ENCODE measurements around the gene FHIT. TPM values are rescaled to one million over a fixed set of nuclear protein-coding genes. Genes with fewer than 3 reads are reported as not detected.

FHIT gene
- total RNA-seq, 2 experiments from 2014 or later, result 7.6 to 7.9 TPM

GRCh38 chr3:59791774-59792308 lies 1459.4 kb downstream of the FHIT start:
- ChIA-PET CTCF (no interaction called here), POLR2A (no interaction called here)
- Mint-ChIP-seq H3K9me3 (no peaks in the 10 kb centered on the region), H3K36me3 (ENCODE audit: low read depth) (no peaks in the 10 kb centered on the region), H3K27me3 (no peaks in the 10 kb centered on the region), H3K4me1 (ENCODE audit: low read depth) (peaks cover 13% of the 10 kb centered on the region), H3K4me3 (no peak overlapping the region), H3K27ac (no peak overlapping the region)
- DNase-seq (no peak), ATAC-seq (no peak)
- no peak for TF ChIP-seq CTCF (IDR thresholded peaks at IDR 0.05)
- intact Hi-C loops (cut with micrococcal nuclease), result no loop called here

GRCh38 chr3:59790241-59790640 lies 1461.0 kb downstream of the FHIT start:
- no peak for DNase-seq
- peaks cover 13% of the 10 kb centered on the region for H3K4me1 Mint-ChIP-seq (ENCODE audit: low read depth)
- ChIA-PET CTCF (no interaction called here), POLR2A (no interaction called here)
- TF ChIP-seq CTCF (IDR thresholded peaks at IDR 0.05), result no peak
- no peaks in the 10 kb centered on the region for H3K9me3 Mint-ChIP-seq
- no peak overlapping the region for H3K4me3 Mint-ChIP-seq
- intact Hi-C loops (cut with micrococcal nuclease), result no loop called here
- H3K36me3 Mint-ChIP-seq (ENCODE audit: low read depth), result no peaks in the 10 kb centered on the region
- ATAC-seq, result no peak
- no peaks in the 10 kb centered on the region for H3K27me3 Mint-ChIP-seq
- no peak overlapping the region for H3K27ac Mint-ChIP-seq

- no peaks in the 10 kb centered on the region for H3K27me3 Mint-ChIP-seq
- H3K4me3 Mint-ChIP-seq, result no peak overlapping the region
- no peaks in the 10 kb centered on the region for H3K9me3 Mint-ChIP-seq
- ChIA-PET CTCF (no interaction called here), POLR2A (no interaction called here)
- DNase-seq (no peak), ATAC-seq (no peak)
- H3K4me1 Mint-ChIP-seq (ENCODE audit: low read depth), result peaks cover 23% of the 10 kb centered on the region
- peaks cover 2% of the 10 kb centered on the region for H3K36me3 Mint-ChIP-seq (ENCODE audit: low read depth)
- intact Hi-C loops (cut with micrococcal nuclease), result loop anchor here (10.0 kb wide), 1 partner anchor 226 kb away; no protein-coding TSS in a partner anchor
- TF ChIP-seq CTCF (IDR thresholded peaks at IDR 0.05), result no peak
- no peak overlapping the region for H3K27ac Mint-ChIP-seq
These were observed 1462.5 kb downstream of the FHIT start for GRCh38 chr3:59788801-59789200.

- POLR2A ChIA-PET, result no interaction called here
- H3K4me1 Mint-ChIP-seq (ENCODE audit: low read depth), result peaks cover 29% of the 10 kb centered on the region
These were observed 1463.1 kb downstream of the FHIT start for GRCh38 chr3:59788133-59788532.

DNA sequence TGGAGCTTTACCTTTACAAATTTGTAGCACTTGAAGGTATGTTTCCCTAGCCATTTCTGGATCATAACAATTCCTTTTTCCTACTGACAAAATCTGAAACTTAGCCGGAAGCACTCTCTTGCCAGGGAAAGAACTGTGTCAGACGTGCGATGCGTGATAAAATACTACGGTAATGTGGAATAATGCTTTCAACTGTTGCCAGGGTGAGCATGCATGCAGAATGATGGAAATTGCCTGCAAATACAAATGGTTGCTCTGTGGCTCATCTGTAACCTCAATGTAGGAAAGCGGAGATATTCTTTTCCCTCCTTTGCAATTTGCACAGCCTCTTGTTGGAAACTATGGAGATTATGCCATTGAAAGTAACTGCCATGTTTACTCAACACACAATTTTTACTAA lies 1464.9 kb downstream of the FHIT start:
- no peak for TF ChIP-seq CTCF (IDR thresholded peaks at IDR 0.05)
- H3K9me3 Mint-ChIP-seq, result no peaks in the 10 kb centered on the region
- ATAC-seq (no peak), DNase-seq (no peak)
- no peak overlapping the region for H3K27ac Mint-ChIP-seq
- CTCF ChIA-PET, result no interaction called here
- intact Hi-C loops (cut with micrococcal nuclease), result loop anchor here (10.0 kb wide), 1 partner anchor 228 kb away; no protein-coding TSS in a partner anchor
- H3K4me3 Mint-ChIP-seq, result no peak overlapping the region
- H3K27me3 Mint-ChIP-seq, result no peaks in the 10 kb centered on the region
- POLR2A ChIA-PET, result no interaction called here
- H3K36me3 Mint-ChIP-seq (ENCODE audit: low read depth), result peaks cover 2% of the 10 kb centered on the region
- peaks cover 29% of the 10 kb centered on the region for H3K4me1 Mint-ChIP-seq (ENCODE audit: low read depth)

More at GRCh38 chr3:59788133-59788532, 1463.1 kb downstream of the FHIT start:
- H3K36me3 Mint-ChIP-seq (ENCODE audit: low read depth), result peaks cover 2% of the 10 kb centered on the region
- CTCF ChIA-PET, result no interaction called here
- no peak overlapping the region for H3K4me3 Mint-ChIP-seq
- DNase-seq, result no peak
- no peak for ATAC-seq
- H3K27ac Mint-ChIP-seq, result no peak overlapping the region
- H3K27me3 Mint-ChIP-seq, result no peaks in the 10 kb centered on the region
- H3K9me3 Mint-ChIP-seq, result no peaks in the 10 kb centered on the region
- intact Hi-C loops (cut with micrococcal nuclease), result loop anchor here (10.0 kb wide), 1 partner anchor 227 kb away; no protein-coding TSS in a partner anchor
- TF ChIP-seq CTCF (IDR thresholded peaks at IDR 0.05), result no peak

Data from activated CD8-positive, alpha-beta T cell treated with anti-CD3 and anti-CD28 coated beads for 36 hours (primary cell).